Progenitor cell of endocrine pancreas (in vitro differentiated cells): ENCODE measurements around the gene AKT3. TPM values are rescaled to one million over a fixed set of nuclear protein-coding genes. Genes with fewer than 3 reads are reported as not detected.

Experiments
- DNase-seq: peaks from one replicate; pipeline ENCODE4 v3.0.0; 2021; ENCODE audit warnings: low spot score; ENCODE audit not compliant: unreplicated experiment
- H3K27ac Mint-ChIP-seq: 2 replicates; pipeline ENCODE4 v1.8.0; 2021; ENCODE audit warnings: mild to moderate bottlenecking, moderate library complexity, mixed read lengths
- H3K27me3 Mint-ChIP-seq: 2 replicates; pipeline ENCODE4 v1.8.0; 2021; ENCODE audit warnings: mixed read lengths
- H3K36me3 Mint-ChIP-seq: 2 replicates; pipeline ENCODE4 v1.8.0; 2022; ENCODE audit warnings: mixed read lengths; ENCODE audit not compliant: insufficient read depth
- H3K4me1 Mint-ChIP-seq: 2 replicates; pipeline ENCODE4 v1.8.0; 2021; ENCODE audit warnings: low read depth, mixed read lengths
- H3K4me3 Mint-ChIP-seq: 2 replicates; pipeline ENCODE4 v1.8.0; 2021; ENCODE audit warnings: low read depth, mild to moderate bottlenecking, moderate library complexity, mixed read lengths
- H3K9me3 Mint-ChIP-seq: 2 replicates; pipeline ENCODE4 v1.8.0; 2021; ENCODE audit warnings: low read depth, mixed read lengths
- total RNA-seq: library from RNA; stranded (reverse); gene quantifications from 2 replicates; pipeline ENCODE4 v1.2.1, GENCODE V29; 2021
- TF ChIP-seq, protein P1 (sequence below): fragments of 200-600 bp; sonication (generic); IDR thresholded peaks from one replicate; pipeline ENCODE4 v1.5.0; 2021; ENCODE audit warnings: antibody characterized with exemption, mild to moderate bottlenecking; ENCODE audit not compliant: unreplicated experiment

The AKT3 gene
- total RNA-seq, 1 donor from 2014 or later = 45.5 TPM

GRCh38 chr1:243546457-243546856 lies 303.6 kb downstream of the AKT3 start:
- TF ChIP-seq, protein P1, sequence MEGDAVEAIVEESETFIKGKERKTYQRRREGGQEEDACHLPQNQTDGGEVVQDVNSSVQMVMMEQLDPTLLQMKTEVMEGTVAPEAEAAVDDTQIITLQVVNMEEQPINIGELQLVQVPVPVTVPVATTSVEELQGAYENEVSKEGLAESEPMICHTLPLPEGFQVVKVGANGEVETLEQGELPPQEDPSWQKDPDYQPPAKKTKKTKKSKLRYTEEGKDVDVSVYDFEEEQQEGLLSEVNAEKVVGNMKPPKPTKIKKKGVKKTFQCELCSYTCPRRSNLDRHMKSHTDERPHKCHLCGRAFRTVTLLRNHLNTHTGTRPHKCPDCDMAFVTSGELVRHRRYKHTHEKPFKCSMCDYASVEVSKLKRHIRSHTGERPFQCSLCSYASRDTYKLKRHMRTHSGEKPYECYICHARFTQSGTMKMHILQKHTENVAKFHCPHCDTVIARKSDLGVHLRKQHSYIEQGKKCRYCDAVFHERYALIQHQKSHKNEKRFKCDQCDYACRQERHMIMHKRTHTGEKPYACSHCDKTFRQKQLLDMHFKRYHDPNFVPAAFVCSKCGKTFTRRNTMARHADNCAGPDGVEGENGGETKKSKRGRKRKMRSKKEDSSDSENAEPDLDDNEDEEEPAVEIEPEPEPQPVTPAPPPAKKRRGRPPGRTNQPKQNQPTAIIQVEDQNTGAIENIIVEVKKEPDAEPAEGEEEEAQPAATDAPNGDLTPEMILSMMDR = no peak
- Mint-ChIP-seq H3K9me3 (no peaks in the 10 kb centered on the region), H3K36me3 (peaks cover 1% of the 10 kb centered on the region), H3K27ac (no peak overlapping the region), H3K27me3 (no peaks in the 10 kb centered on the region), H3K4me3 (no peak overlapping the region), H3K4me1 (no peaks in the 10 kb centered on the region)
- DNase-seq = no peak

GRCh38 chr1:243543501-243543900 lies 306.5 kb downstream of the AKT3 start:
- TF ChIP-seq, protein P1 = no peak
- no peak for DNase-seq
- H3K4me3 Mint-ChIP-seq = no peak overlapping the region
- no peak overlapping the region for H3K27ac Mint-ChIP-seq
- H3K36me3 Mint-ChIP-seq = peaks cover 1% of the 10 kb centered on the region
- H3K4me1 Mint-ChIP-seq = no peaks in the 10 kb centered on the region
- no peaks in the 10 kb centered on the region for H3K9me3 Mint-ChIP-seq
- no peaks in the 10 kb centered on the region for H3K27me3 Mint-ChIP-seq

DNA sequence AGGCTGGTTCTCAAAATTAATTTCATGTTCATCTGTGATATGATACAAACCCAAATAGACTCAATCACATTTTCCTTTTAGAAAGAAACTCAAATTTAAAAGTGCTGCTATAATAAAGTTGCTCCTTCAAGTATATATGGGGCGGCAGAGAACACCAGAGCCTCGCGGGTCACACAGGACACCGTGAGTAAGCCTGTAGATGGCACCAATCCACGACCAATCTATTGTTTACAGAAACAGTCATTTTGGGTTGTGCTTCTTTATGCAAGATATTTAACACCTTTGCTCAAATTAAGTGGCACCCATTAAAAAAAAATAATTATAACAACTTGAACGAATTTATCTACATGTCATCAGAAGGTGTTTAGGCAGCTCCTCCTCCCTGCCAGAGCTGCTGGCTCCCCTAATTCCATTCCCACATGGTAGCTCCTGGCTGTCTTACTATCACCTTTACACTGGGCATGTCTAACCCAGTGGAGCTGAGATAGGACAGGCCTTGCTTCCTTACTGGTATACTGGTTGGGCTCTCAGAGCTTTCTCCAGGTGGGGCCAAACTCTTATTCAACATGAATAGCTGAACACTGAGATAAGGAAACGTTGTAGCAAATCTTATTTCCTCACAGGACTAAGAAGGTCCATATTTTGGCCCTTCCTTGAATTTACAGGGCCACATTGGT lies 307.2 kb downstream of the AKT3 start:
- Mint-ChIP-seq H3K9me3 (no peaks in the 10 kb centered on the region), H3K27ac (no peak overlapping the region), H3K36me3 (peaks cover 1% of the 10 kb centered on the region), H3K4me1 (no peaks in the 10 kb centered on the region), H3K4me3 (no peak overlapping the region), H3K27me3 (no peaks in the 10 kb centered on the region)
- no peak for DNase-seq
- TF ChIP-seq, protein P1 = no peak

DNA sequence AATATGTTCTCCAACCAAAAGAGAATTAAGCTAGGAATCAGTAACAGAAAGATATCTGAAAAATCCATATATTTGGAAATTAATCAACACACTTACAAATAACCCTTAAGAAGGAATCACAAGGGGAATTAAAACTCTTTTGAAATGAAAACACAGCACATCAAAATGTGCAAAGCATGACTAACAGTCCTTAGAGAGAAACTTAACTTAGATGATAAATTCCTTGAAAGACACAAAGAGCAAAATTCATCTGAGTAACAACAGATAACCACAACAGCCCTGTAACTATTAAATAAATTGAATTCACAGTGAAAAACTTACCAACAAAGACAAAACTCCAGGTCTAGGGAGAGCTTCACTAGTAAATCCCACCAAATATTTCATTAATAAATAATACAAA lies 310.4 kb downstream of the AKT3 start:
- peaks cover 1% of the 10 kb centered on the region for H3K36me3 Mint-ChIP-seq
- H3K27me3 Mint-ChIP-seq = no peaks in the 10 kb centered on the region
- no peak for DNase-seq
- no peaks in the 10 kb centered on the region for H3K9me3 Mint-ChIP-seq
- H3K4me3 Mint-ChIP-seq = no peak overlapping the region
- H3K27ac Mint-ChIP-seq = no peak overlapping the region
- TF ChIP-seq, protein P1 = no peak
- H3K4me1 Mint-ChIP-seq = peaks cover 15% of the 10 kb centered on the region

DNA sequence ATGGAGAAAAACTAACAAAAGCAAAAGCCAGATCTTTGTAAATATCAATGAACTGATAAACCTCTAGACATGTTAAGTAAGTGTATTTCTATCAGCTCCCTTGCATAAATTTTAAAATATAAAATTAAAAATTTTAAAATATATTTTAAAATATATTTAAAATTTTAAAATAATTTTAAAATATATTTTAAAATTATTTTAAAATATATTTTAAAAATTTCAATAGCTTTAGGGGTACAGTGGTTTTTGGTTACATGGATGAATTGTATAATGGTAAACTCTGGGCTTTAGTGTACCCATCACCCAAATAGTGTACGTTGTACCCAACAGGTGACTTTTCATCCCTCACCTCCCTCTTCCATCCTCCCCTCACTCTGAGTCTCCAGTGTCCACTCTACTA lies 315.0 kb downstream of the AKT3 start:
- H3K27me3 Mint-ChIP-seq = no peaks in the 10 kb centered on the region
- no peak overlapping the region for H3K27ac Mint-ChIP-seq
- no peak overlapping the region for H3K4me3 Mint-ChIP-seq
- H3K4me1 Mint-ChIP-seq = peaks cover 15% of the 10 kb centered on the region
- DNase-seq = no peak
- no peaks in the 10 kb centered on the region for H3K9me3 Mint-ChIP-seq
- H3K36me3 Mint-ChIP-seq = no peaks in the 10 kb centered on the region
- TF ChIP-seq, protein P1 = no peak
